MG63 (cell line): ENCODE results near the gene MDK. TPM values are rescaled to one million over a fixed set of nuclear protein-coding genes. Genes with fewer than 3 reads are reported as not detected.

Experiments
- DNase-seq: peaks from one replicate; pipeline ENCODE4 v3.0.0-alpha.2; 2020
- H3K27me3 ChIP-seq: fragments of 250-450 bp; sonication (Bioruptor Pico); 2 replicates; pipeline ENCODE4 v1.5.1; 2020; ENCODE audit warnings: mild to moderate bottlenecking, moderate library complexity
- H3K36me3 ChIP-seq: fragments of 250-450 bp; sonication (Bioruptor Pico); 2 replicates; pipeline ENCODE4 v1.5.1; 2020; ENCODE audit warnings: mild to moderate bottlenecking, moderate library complexity
- H3K4me3 ChIP-seq: fragments of 250-450 bp; sonication (Bioruptor Pico); 2 replicates; pipeline ENCODE4 v1.5.1; 2020; ENCODE audit warnings: mild to moderate bottlenecking, moderate library complexity
- H3K9me3 ChIP-seq: fragments of 250-450 bp; sonication (Bioruptor Pico); 2 replicates; pipeline ENCODE4 v1.5.1; 2020; ENCODE audit warnings: mild to moderate bottlenecking, moderate library complexity
- total RNA-seq: library from RNA; depleted of rRNA; stranded (reverse); fragments of >200 nt; shearing (Covaris generic); gene quantifications from 2 replicates; pipeline ENCODE4 v1.2.3, GENCODE V29; 2014; ENCODE audit warnings: low replicate concordance

The MDK gene
- total RNA-seq, 1 experiment from 2014 or later = 0.82 TPM

DNA sequence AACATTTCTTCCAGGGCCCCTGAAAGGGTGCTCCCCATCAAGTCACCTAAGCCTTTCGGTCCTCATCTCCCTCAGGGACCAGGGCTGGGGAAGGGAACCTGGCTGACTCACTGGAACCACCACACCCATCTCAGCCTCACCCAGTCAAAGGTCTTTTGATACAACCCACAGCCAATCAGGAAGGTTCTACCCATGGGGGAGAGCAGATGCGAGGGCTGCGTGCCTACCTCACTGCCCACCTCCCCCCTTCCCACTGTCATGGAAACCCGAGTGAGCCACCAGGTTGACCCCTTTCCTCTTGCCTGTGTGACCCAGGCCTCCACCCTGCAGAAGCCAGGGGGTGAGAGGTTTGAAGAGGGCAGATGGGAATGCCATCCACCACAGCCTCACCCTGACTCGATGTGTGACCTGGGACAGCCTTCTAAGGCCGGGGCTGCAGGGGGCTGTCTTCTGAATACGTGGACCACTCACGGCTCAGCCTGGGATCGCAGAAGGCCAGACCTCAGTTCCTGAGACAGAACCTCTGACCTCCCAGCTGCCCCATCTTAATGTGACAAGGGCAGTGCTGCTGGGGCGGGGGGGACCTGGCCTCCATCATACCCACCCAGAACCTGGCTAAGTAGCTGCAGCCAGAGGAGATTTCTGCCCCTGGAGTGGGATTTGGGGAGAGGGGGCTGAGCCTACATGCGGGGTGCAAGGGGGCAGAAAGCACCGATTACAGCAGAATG lies 2.7 kb downstream of the MDK start:
- H3K4me3 ChIP-seq = no peak overlapping the region
- peaks cover 6% of the 10 kb centered on the region for H3K27me3 ChIP-seq
- DNase-seq = no peak
- H3K9me3 ChIP-seq = no peaks in the 10 kb centered on the region
- H3K36me3 ChIP-seq = no peaks in the 10 kb centered on the region

DNA sequence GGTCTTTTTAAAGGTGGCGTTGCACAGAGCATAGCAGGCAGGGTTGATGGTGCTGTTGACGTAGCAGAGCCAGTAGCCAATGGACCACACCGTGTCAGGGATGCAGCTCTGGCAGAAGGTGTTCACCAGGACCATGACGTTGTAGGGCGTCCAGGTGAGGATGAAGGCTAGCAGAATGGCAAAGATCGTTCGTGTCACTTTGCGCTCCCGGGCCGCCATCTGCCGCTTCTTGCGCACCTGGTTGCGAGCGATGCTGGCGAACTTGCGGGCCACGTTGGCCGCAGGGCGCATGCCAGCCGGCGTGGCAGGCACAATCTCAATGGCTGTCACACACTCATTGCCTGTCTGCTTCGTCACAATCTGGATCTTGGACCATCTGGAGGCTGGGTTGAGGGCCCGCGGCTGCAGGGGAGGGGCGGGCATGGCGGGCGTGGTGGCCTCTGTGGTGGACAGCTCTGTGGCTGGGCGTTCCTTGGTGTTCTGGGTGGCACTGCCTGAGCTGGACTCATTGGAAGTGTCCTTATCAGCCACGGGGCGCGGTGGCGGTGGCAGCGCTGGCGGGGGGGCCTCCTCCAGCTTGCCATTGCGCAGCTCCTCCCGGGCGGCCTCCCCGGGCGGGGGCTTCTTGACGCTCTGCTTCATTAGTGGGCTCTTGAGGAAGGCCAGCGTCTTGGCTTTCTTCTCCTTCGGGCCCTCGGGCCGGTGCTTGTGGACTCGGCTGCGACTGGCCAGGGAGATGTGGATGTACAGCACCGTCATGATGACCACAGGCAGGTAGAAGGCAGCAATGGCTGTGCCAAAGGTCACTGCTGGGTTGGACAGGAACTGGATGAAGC lies 3.9 kb downstream of the MDK start:
- Histone ChIP-seq H3K27me3 (peaks cover 19% of the 10 kb centered on the region), H3K4me3 (no peak overlapping the region), H3K9me3 (no peaks in the 10 kb centered on the region), H3K36me3 (no peaks in the 10 kb centered on the region)
- no peak for DNase-seq

DNA sequence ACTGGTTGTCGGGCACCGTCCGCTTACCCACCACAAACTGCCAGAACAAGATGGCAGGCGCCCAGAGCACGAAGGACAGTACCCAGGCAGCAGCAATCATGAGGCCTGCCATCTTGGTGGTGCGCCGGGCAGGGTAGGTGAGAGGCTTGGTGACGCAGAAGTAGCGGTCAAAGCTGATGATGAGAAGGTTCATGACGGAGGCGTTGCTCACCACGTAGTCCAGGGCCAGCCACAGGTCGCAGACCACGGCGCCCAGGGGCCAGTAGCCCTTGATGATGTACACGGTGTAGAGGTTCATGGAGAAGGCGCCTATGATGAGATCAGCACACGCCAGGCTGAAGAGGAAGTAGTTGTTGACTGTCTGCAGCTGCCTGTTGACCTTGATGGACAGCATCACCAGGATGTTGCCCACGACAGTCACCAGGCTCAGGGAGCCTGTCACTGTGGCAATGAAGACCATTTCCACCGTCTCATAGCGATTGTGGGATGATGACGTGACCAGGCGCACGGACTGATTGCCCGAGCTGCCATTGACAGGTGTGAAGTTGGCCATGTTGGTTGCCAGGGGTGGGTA lies 4.6 kb downstream of the MDK start:
- Histone ChIP-seq H3K36me3 (no peaks in the 10 kb centered on the region), H3K4me3 (no peak overlapping the region), H3K27me3 (peaks cover 24% of the 10 kb centered on the region), H3K9me3 (no peaks in the 10 kb centered on the region)
- DNase-seq = no peak

DNA sequence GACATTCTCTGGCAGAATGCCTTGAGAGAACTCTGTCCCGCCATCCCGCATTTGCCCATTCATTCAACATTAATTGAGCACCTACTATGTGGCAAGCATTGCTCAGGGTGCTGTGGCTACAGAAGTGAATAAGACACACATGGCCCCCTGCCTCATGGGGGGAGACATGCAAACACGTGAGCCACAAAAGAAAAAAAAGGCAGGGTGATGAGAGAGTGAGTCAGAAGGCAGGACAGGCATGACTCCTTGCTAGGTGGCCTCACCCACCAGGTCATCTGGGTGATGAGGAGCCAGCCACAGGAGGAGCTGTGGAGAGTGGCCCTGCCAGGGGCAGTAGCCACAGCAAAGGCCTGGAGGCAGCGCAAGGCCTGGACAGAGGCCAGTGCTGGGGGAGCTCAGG lies 5.2 kb downstream of the MDK start:
- peak; percentile 32 for DNase-seq
- peaks cover 27% of the 10 kb centered on the region for H3K27me3 ChIP-seq
- no peaks in the 10 kb centered on the region for H3K9me3 ChIP-seq
- H3K4me3 ChIP-seq = no peak overlapping the region
- no peaks in the 10 kb centered on the region for H3K36me3 ChIP-seq

DNA sequence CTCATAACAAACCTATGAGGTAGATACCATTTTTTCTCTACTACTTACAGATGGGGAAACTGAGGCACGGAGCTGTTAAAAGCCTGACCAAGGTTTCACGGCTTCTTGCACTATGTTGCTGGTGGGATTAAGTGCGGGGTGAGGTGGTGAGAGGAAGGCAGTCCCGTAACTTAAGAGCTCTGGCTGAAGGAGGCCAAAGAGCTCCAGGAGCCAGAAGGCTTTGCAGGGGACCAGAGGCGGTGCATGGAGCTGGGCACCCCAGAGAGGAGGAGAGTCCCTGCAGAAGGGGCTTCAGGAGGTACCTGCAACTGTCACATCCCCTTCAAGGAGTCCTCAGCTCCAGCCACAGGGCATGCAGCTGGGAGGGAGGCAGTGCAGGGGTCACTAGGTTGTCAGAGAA lies 6.0 kb downstream of the MDK start:
- no peak for DNase-seq

DNA sequence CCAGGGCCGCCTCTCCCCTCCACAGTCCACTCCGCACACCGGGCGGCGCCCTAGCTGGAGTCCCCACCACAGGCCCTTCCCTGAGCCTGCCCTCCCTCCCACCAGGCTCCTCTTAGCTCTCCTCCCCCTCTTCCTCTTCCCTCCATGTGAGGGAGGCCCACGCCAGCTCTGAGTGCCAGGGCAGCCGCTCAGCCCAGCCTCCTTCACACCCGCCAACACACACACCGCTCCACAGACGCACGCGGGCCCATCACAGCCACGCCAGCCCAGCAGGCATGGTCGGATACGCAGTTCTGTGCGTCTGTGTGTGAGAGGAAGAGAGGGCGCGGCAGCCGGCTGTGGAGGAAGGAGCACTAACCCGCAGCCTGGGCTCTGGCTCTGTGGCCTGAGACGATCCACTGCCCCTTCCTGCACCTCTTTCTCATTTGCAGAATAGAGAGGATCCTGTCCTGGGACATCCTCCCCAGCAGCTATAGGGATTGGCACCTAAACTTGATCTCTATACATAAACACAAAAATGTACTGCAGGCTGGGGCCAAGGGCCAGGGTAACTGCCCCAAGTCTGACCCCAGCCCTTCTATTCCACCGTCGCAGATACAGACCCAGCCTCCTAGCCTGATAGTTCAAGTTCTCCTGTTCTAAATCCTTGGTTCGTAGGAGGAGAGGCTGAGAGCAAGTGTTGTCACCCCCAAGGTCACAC lies 6.6 kb downstream of the MDK start:
- DNase-seq = no peak
- Histone ChIP-seq H3K9me3 (no peaks in the 10 kb centered on the region), H3K36me3 (no peaks in the 10 kb centered on the region), H3K27me3 (peaks cover 27% of the 10 kb centered on the region), H3K4me3 (no peak overlapping the region)

More for the DNA sequence above, 6.0 kb downstream of the MDK start:
- H3K27me3 ChIP-seq = peaks cover 27% of the 10 kb centered on the region
- H3K9me3 ChIP-seq = no peaks in the 10 kb centered on the region
- no peak overlapping the region for H3K4me3 ChIP-seq
- no peaks in the 10 kb centered on the region for H3K36me3 ChIP-seq

DNA sequence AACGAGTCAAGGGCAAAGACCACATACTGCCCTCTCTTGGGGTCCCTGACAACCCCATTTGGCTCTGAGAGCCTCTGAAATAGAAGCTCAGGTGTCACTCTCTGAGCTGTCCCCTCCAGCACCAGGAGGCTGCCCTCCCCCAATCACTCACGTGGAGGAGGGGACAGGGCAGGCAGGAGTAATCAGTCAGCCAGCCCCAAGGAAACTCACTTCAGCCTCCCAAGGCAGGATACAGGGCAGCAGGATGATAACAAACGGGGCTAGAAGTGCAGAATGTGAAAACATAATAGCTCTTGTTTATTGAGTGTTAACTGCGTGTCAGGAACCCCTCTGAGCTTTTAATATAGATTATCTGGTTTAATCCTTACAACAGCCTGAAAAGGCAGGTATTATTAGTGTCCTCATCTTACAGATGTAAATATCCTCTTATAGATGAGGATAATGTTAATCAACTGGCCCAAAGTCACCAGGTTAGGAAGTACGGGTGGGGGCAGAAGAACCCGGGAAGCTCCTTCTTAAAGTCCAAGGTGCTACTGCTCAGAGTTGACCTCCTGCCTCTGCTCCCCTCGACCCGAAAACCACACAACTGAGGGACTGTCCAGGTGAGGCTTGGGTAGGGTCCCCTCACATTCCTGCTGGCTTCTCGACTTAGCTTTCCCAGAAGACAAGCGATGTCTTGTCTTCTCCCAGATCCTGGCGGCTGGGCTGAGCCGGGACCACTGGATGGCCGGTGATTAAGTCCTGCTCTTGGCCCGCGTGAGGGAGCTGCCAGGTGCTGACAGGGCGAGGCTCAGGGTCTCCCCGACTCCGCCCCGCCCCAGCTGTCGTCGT lies 7.4 kb downstream of the MDK start:
- Histone ChIP-seq H3K27me3 (peaks cover 27% of the 10 kb centered on the region), H3K36me3 (no peaks in the 10 kb centered on the region), H3K4me3 (no peak overlapping the region), H3K9me3 (no peaks in the 10 kb centered on the region)
- no peak for DNase-seq

DNA sequence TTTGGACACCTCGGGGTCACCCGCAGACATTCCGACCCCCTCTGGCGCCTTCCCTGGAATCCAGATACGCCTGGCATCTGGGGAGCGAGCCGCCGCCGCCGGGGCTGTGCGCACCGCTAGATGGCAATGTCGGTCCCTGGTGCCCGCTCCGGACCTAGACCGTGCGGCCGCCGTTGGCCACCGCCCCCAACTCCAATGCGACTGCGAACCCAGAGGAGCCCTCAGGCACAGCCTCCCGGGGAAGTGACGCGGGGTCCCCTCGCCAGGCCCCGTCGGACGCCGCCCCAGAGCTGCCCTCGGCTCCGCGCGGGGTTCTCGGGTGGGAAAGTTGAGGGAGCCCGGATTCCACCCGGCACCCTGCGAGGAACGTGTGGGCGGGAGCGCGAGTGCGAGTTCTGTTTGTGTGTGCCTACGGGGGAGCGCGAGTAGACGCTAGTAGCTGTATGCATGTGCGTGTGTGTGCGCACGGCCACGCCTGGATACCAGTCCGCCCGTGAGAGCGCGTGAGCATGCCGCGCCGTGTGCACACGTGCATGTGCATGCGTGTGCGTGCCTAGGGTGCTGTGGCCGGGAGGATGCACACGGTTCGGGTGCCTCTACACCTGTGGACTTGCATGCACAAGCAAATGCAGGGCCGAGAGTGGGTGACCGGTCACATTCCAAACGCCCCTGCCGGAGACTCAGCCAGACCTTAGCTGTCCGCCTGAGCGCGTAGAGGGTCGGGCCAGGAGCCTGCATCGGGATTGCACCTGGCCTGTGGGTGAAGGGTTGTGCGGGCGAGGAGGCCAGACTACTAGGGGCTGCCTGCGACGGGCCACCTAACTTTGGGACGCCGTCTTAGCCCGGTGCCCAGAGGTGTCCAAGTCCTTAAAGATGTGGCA lies 8.2 kb downstream of the MDK start:
- Histone ChIP-seq H3K36me3 (no peaks in the 10 kb centered on the region), H3K4me3 (peak overlapping the region; percentile 46), H3K9me3 (no peaks in the 10 kb centered on the region), H3K27me3 (peaks cover 27% of the 10 kb centered on the region)
- DNase-seq = peak; percentile 71

DNA sequence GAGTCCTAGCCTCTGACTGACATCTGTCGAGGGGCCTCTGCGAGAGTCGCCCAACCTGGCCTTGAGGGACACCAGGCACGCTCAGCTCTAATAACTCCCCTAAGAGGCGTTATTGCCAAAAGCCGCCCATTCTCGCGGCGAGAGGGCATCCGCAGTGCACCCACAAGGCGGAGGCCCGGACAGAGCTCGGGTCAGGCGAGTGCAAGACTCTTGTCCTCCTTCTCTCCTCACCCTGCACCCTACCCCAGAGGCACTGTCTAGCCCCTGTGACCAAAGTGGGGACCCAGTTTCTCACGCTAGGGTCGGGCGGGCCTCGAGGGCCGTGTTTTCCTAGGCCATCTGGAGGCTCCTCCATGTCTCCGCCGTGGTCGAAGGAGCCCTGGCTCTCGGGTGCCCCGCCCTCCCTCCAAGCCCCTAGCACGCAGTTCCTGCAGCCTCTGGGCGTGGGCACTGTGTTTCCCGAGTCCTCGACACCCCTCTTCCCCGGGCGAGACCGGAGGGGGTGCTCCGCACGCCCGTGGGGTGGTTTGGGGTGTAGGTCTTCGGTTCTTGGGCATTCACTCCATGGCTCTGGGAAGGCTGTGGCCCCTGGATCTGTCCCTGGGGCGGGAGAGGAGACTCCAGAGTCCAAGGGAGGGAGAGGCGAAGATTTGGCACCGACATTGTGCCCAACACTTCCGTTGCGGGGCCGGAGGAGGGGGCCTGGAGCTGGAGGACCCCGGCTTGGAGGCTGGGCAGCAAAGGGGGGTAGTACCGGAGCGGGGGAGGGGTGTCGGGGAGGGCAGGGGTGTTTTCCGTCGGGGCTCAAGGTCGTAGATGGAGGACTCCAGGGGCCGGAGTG lies 9.1 kb downstream of the MDK start:
- Histone ChIP-seq H3K36me3 (no peaks in the 10 kb centered on the region), H3K4me3 (no peak overlapping the region), H3K27me3 (peaks cover 27% of the 10 kb centered on the region), H3K9me3 (no peaks in the 10 kb centered on the region)
- DNase-seq = no peak

DNA sequence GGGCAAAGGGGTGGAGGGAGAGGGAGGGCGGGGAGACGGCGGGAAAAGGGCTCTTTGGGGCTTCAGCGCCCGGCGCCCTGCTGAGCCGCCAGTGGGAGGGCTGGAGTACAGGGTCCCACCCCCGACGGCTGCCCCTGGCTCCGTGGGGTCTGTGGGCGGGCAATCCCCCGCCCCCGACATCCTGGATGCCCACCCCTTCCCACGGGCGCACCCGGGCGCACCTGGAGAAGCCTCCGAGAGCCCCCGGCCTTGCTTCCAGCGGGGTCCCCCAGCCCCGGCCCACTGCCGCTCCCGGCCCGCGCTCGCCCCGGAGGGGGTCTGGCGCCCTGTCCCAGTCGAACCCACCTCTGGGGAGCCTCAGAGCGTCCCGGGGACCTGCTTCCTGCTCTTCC lies 9.7 kb downstream of the MDK start:
- peaks cover 27% of the 10 kb centered on the region for H3K27me3 ChIP-seq
- no peaks in the 10 kb centered on the region for H3K9me3 ChIP-seq
- H3K36me3 ChIP-seq = no peaks in the 10 kb centered on the region
- H3K4me3 ChIP-seq = no peak overlapping the region
- DNase-seq = no peak

DNA sequence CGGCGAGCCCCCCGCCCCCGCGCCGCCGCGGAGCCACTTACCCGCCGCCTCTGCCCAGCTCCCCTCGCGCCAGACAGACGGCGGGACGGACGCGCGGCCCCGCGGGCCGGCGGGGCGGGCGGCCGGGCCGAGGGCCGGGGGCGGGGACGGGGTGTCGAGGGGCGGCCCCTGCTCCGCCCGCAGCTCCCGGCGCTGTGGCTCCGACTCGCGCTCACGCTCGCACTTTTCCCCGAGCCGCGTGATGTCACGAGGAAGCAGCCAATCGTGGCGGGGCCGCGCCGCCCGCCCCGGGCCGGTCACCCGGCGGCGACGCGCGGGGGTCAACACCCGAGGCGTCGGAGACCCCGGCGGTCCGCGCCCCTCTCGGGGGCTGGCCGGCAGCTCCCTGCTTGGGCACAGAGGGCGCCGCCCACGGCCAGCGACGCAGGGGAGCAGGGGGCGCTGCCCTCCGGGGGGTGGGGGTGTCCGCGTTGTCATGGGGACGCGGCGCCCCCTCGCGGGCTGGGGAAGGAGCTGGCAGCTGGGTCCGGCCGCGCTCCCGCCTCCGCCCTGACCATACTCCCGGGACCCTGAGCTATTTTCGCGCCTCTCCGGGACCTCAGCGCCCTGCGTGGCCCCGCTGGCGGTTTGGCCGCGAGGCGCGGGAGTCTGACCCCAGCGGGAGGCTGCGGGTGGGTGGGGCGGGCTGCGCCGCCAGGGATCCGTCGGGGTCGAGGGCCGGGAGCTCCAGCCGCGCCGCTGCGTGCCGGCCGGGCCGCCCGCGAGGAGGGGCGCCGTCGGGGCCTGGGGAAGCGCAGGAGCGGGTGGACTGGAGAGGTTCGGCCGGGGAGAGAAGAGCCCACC lies 10.3 kb downstream of the MDK start, which contains the start of gene CHRM4:
Gene CHRM4, minus strand, starts transcription at position 199 of the 843 bp plus-strand sequence. CDS start 5,219 bp downstream, outside the sequence.
- DNase-seq = peak; percentile 55
- H3K36me3 ChIP-seq = no peaks in the 10 kb centered on the region

DNA sequence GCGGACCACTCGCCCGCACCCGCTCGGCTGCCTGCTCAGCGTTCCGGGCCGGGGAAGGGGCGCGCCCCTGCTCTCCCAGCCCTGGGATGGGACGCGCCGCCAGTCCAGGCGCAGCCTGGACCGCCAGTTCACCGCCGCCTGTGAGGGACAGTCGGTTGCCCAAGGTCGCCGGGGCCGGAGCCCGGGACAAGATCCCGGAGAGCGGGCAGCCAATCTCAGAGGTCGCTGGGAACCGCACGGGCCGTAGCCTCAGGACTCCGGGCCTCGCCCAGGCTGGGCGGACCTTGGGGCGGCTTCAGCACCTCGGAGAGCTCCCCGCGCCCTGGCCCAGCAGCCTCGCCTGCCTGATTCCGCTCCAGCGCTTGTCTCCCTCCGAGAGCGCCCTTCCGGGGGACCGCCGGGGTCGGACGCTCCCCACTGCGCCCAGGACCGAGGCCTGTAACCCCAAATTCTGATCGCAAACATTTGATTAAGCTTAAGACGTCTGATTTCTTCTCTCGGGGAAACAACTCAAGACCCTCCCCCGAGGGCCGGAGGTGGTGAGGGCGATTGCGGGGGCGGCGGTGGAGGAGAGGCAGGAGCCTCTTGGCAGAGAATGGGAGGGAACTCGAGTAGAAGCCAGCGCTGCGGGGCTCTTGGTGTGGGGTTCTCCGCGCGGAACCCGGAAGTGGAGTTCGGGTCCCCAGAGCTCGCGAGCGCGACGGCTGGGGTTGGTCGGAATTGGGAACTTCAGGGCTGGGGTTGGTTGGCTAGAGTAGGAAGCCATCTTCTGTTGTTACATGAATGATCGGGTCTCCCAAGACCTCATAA lies 11.2 kb downstream of the MDK start:
- Histone ChIP-seq H3K36me3 (no peaks in the 10 kb centered on the region), H3K27me3 (peaks cover 27% of the 10 kb centered on the region), H3K9me3 (no peaks in the 10 kb centered on the region), H3K4me3 (peak overlapping the region; percentile 36)
- DNase-seq = peak; percentile 80

More for the DNA sequence above, 10.3 kb downstream of the MDK start, which contains the start of gene CHRM4:
- Histone ChIP-seq H3K27me3 (peaks cover 27% of the 10 kb centered on the region), H3K4me3 (peak within 1 kb of the TSS; percentile 37), H3K9me3 (no peaks in the 10 kb centered on the region)

DNA sequence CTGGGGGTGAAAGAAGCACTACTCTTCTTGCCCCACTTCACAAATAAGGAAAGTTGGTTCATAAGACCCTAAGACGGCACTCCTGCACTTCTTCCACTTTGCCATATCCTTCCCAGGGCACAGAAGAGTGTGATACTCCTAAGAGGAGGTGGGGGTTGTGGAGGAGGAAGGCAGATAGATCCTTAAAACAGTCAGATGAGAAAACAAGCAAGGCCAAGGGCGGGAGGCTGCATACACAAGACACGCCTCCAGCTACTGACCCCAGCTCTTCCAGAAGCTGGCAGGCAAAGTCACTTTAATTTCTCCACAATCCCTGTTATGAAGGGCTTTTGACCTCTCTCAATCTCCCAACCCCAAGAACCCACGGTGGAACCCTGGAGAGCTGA lies 11.8 kb downstream of the MDK start:
- no peaks in the 10 kb centered on the region for H3K36me3 ChIP-seq
- no peak for DNase-seq
- no peak overlapping the region for H3K4me3 ChIP-seq

More for the DNA sequence above, 11.8 kb downstream of the MDK start:
- Histone ChIP-seq H3K27me3 (peaks cover 27% of the 10 kb centered on the region), H3K9me3 (no peaks in the 10 kb centered on the region)
